GM12878 (cell line): ENCODE data around the gene LRBA. TPM values are rescaled to one million over a fixed set of nuclear protein-coding genes. Genes with fewer than 3 reads are reported as not detected.

Experiments used
- ATAC-seq: fragments of 200-7000 bp; cut with Tn5 transposase; 3 replicates; pipeline ENCODE4 v1.9.1; 2020; ENCODE audit warnings: mild to moderate bottlenecking, moderate library complexity
- BruUV-seq: library from RNA; stranded (reverse); fragments of 400-500 nt; replicated peaks from 2 replicates; lab custom pipeline; 2021; lab: Mats Ljungman, UMichigan
- CTCF ChIA-PET: fragments of 300-600 bp; sonication (Branson Sonifier 250); formaldehyde crosslinking; extraction: SDS; loops from one replicate; lab custom pipeline; 2021; ENCODE audit warnings: inconsistent platforms; lab: Yijun Ruan, JAX
- POLR2A ChIA-PET: fragments of 350-600 bp; formaldehyde crosslinking; extraction: SDS; loops from one replicate; lab custom pipeline; 2021; ENCODE audit warnings: inconsistent platforms; lab: Charles Lee
- RAD21 ChIA-PET: fragments of 300-600 bp; sonication (Branson Sonifier 250); formaldehyde crosslinking; loops from one replicate; lab custom pipeline; 2023; ENCODE audit warnings: antibody characterized with exemption; ENCODE audit not compliant: unreplicated experiment; lab: Charles Lee
- SMC1A ChIA-PET: fragments of 300-600 bp; sonication (Branson Sonifier 250); formaldehyde crosslinking; loops from one replicate; lab custom pipeline; 2023; ENCODE audit not compliant: unreplicated experiment, uncharacterized antibody; lab: Charles Lee
- DNase-seq: peaks from one replicate; pipeline ENCODE4 v3.0.0-alpha.2; 2011; ENCODE audit warnings: low read depth, low spot score
- FAIRE-seq: peaks from 3 replicates; lab custom pipeline; 2011; peaks lifted over from hg19 to GRCh38; lab: Jason Lieb, UNC
- H2AFZ ChIP-seq: 2 replicates; pipeline ENCODE4 v1.6.0; 2011; ENCODE audit warnings: low read depth, low read length, control low read depth; ENCODE audit not compliant: control insufficient read depth
- H3K27ac ChIP-seq: 2 replicates; pipeline ENCODE4 v1.5.1; 2011; ENCODE audit warnings: control low read depth; ENCODE audit not compliant: control insufficient read depth, insufficient read depth
- H3K27me3 ChIP-seq, 2 experiments: replicated peaks in 1 of 2; 2 replicates each; pipeline versions ENCODE4 v1.6.0 to v1.6.1; 2011; ENCODE audit warnings: low read length in 1 of 2; ENCODE audit not compliant: control insufficient read depth in 2 of 2, insufficient read depth in 2 of 2
- H3K36me3 ChIP-seq, 2 experiments: 2 replicates each; pipeline ENCODE4 v1.5.1; 2011; ENCODE audit warnings: low read length in 1 of 2; ENCODE audit not compliant: control insufficient read depth in 2 of 2, insufficient read depth in 2 of 2
- H3K4me1 ChIP-seq: 2 replicates; pipeline ENCODE4 v1.6.1; 2011; ENCODE audit warnings: mild to moderate bottlenecking, low read length, moderate library complexity, mixed read lengths; ENCODE audit not compliant: control insufficient read depth, insufficient read depth
- H3K4me2 ChIP-seq: 2 replicates; pipeline ENCODE4 v1.6.0; 2011; ENCODE audit warnings: control low read depth; ENCODE audit not compliant: control insufficient read depth, insufficient read depth
- H3K4me3 ChIP-seq: fragments of 200-600 bp; sonication (generic); 2 replicates; pipeline ENCODE4 v1.5.1; 2016
- H3K79me2 ChIP-seq: 2 replicates; pipeline ENCODE4 v1.6.0; 2011; ENCODE audit warnings: low read length; ENCODE audit not compliant: control insufficient read depth, insufficient read depth
- H3K9ac ChIP-seq: 2 replicates; pipeline ENCODE4 v1.8.0; 2011; ENCODE audit warnings: low read length, control low read depth, mixed read lengths; ENCODE audit not compliant: control insufficient read depth, insufficient read depth
- H3K9me3 ChIP-seq: replicated peaks from 3 replicates; pipeline ENCODE4 v1.5.1; 2011; ENCODE audit warnings: mild to moderate bottlenecking, low read length; ENCODE audit not compliant: control insufficient read depth, insufficient read depth
- H4K20me1 ChIP-seq: 2 replicates; pipeline ENCODE4 v1.6.0; 2011; ENCODE audit not compliant: control insufficient read depth, insufficient read depth
- ATF3 ChIP-seq: IDR thresholded peaks from 2 replicates; pipeline ENCODE4 v1.6.1; 2011; ENCODE audit warnings: low read depth, mild to moderate bottlenecking, low read length, moderate library complexity, borderline replicate concordance; ENCODE audit errors: extremely low read depth
- E2F4 ChIP-seq: IDR thresholded peaks from 2 replicates; pipeline ENCODE4 v1.6.1; 2012; ENCODE audit warnings: low read depth, low read length, improper control_type of control experiment
- E2F8 ChIP-seq: fragments of 450-650 bp; IDR thresholded peaks from 2 replicates; pipeline ENCODE4 v1.6.1; 2018; ENCODE audit warnings: mild to moderate bottlenecking, low read depth, moderate library complexity; ENCODE audit not compliant: partially characterized antibody
- JUNB ChIP-seq: IDR thresholded peaks from 2 replicates; pipeline ENCODE4 v1.6.1; 2016; ENCODE audit warnings: antibody characterized with exemption, mild to moderate bottlenecking
- NRF1 ChIP-seq: conservative IDR thresholded peaks from 2 replicates; pipeline ENCODE4 v1.6.1; 2011; ENCODE audit warnings: mild to moderate bottlenecking, low read depth, low read length, improper control_type of control experiment
- POLR2AphosphoS2 ChIP-seq: IDR thresholded peaks from 2 replicates; pipeline ENCODE4 v1.6.1; 2011; ENCODE audit warnings: low read depth, mild to moderate bottlenecking, low read length, improper control_type of control experiment, moderate library complexity
- RB1 ChIP-seq: fragments of 450-650 bp; formaldehyde crosslinking; IDR thresholded peaks from 2 replicates; pipeline ENCODE4 v1.6.1; 2017; ENCODE audit warnings: mild to moderate bottlenecking, borderline replicate concordance
- TCF12 ChIP-seq: IDR thresholded peaks from 2 replicates; pipeline ENCODE4 v1.6.1; 2011; ENCODE audit warnings: low read depth, mild to moderate bottlenecking, low read length
- TCF7 ChIP-seq: IDR thresholded peaks from 2 replicates; pipeline ENCODE4 v1.6.1; 2014; ENCODE audit warnings: antibody characterized with exemption, borderline replicate concordance
- USF2 ChIP-seq: IDR thresholded peaks from 2 replicates; pipeline ENCODE4 v1.6.1; 2011; ENCODE audit warnings: low read depth, low read length, improper control_type of control experiment, borderline replicate concordance
- YBX1 ChIP-seq: fragments of 450-650 bp; IDR thresholded peaks from 2 replicates; pipeline ENCODE4 v1.6.1; 2016; ENCODE audit warnings: antibody characterized with exemption
- ZBTB33 ChIP-seq: fragments of 450-650 bp; IDR thresholded peaks from 2 replicates; pipeline ENCODE4 v1.6.1; 2017; ENCODE audit warnings: mild to moderate bottlenecking
- WGBS: methylation state at CpG from one replicate; pipeline ENCODE4 v1.1.6; 2016; ENCODE audit warnings: low lambda C conversion rate; ENCODE audit not compliant: insufficient replicate concordance, insufficient coverage; ENCODE audit errors: missing lambda C conversion rate; 5-methylcytosine and 5-hydroxymethylcytosine counted together
- in situ Hi-C: fragments of 300-500 bp; cut with MboI; formaldehyde crosslinking; loops from 9 replicates; pipeline ENCODE4 v1.14.3; 2018; ENCODE audit warnings: mixed read lengths
- intact Hi-C: fragments of 100-400 bp; cut with micrococcal nuclease; formaldehyde crosslinking; loops from one replicate; pipeline ENCODE4 v1.14.2; 2022; ENCODE audit not compliant: unreplicated experiment
- polyA plus RNA-seq, 11 experiments: library from polyadenylated mRNA; depleted of rRNA in 4 of 11; unstranded in 6 of 11; stranded (reverse) in 5 of 11; fragments of >200 nt; fragmentation: Nextera tagmentation in 4 of 11; fragmentation: Illumina TruSeq in 1 of 11; extraction: Ambion mirVana in 4 of 11; extraction: Trizol in 1 of 11; gene quantifications; 1 replicate in 1 of 11; 2 replicates in 10 of 11; pipeline versions ENCODE4 v1.2.1 to v1.2.3, GENCODE V29; 2011 to 2016; ENCODE audit warnings: inconsistent platforms in 2 of 11, missing spikeins in 2 of 11, low read depth in 1 of 11
- total RNA-seq, 4 experiments: library from RNA; depleted of rRNA in 3 of 4; stranded (reverse); fragments of >200 nt in 3 of 4; fragmentation: Illumina TruSeq in 1 of 4; extraction: Trizol in 1 of 4; gene quantifications; 2 replicates each; pipeline versions ENCODE4 v1.2.1 to v1.2.3, GENCODE V29; 2013 to 2021

The LRBA gene
- total and polyA plus RNA-seq, 10 of the 15 experiments (the other 5 are each of a cell fraction or from before 2014, with no cell fraction given): 20.3 to 93.4 (median 55.0) TPM

GRCh38 chr4:150817804-150818528 lies 197.1 kb downstream of the LRBA start:
- Histone ChIP-seq H3K27ac (no peak overlapping the region), H3K4me3 (no peak overlapping the region), H3K27me3 (no peaks in the 10 kb centered on the region), H3K9ac (no peak overlapping the region), H3K4me1 (no peaks in the 10 kb centered on the region), H3K4me2 (no peak overlapping the region), H3K9me3 (peaks cover 3% of the 10 kb centered on the region; the same call in 2 of the 3 replicates), H3K36me3 (no peaks in the 10 kb centered on the region; a peak in 1 of 4 replicates), H2AFZ (no peak overlapping the region), H4K20me1 (no peaks in the 10 kb centered on the region), H3K79me2 (no peaks in the 10 kb centered on the region)
- SMC1A ChIA-PET: interaction anchor here (1.5 to 2.4 kb wide), 4 partner anchors 10 to 451 kb away, joined by 3 to 12 read pairs (median 6); no protein-coding TSS in a partner anchor
- FAIRE-seq: no peak
- RAD21 ChIA-PET: interaction anchor here (1.6 kb wide), 1 partner anchor 11 kb away, joined by 3 read pairs; no protein-coding TSS in a partner anchor
- POLR2A ChIA-PET: no interaction called here
- ATAC-seq: no peak
- no TSS peak for BruUV-seq
- intact Hi-C loops: no loop called here
- in situ Hi-C loops: no loop called here
- CTCF ChIA-PET: interaction anchor here (0.7 to 2.5 kb wide), 5 partner anchors 9 to 49 kb away, joined by 3 to 10 read pairs (median 5); no protein-coding TSS in a partner anchor
- WGBS: 100% methylated on average over 3 of the region's 3 CpGs
- no peak for DNase-seq
- no peak for TF ChIP-seq POLR2AphosphoS2
- TF ChIP-seq ZBTB33: no peak
- no peak for TF ChIP-seq TCF7
- TF ChIP-seq TCF12: no peak
- no peak for TF ChIP-seq RB1
- TF ChIP-seq USF2: no peak
- no peak for TF ChIP-seq ATF3
- TF ChIP-seq YBX1: no peak
- TF ChIP-seq E2F8: no peak
- TF ChIP-seq E2F4: no peak
- no peak for TF ChIP-seq JUNB
- TF ChIP-seq NRF1: no peak
